IMR-90 (cell line): Measurements from ENCODE around the gene MYO1H. TPM values are rescaled to one million over a fixed set of nuclear protein-coding genes. Genes with fewer than 3 reads are reported as not detected.

ENCODE experiments used
- ATAC-seq: fragments of 200-7000 bp; cut with Tn5 transposase; 2 replicates; pipeline ENCODE4 v1.9.1; 2020; ENCODE audit warnings: low read depth, mild to moderate bottlenecking, moderate library complexity
- BruUV-seq: library from RNA; stranded (reverse); fragments of 400-500 nt; replicated peaks from 2 replicates; lab custom pipeline; 2021; lab: Mats Ljungman, UMichigan
- CTCF ChIA-PET: fragments of 300-600 bp; formaldehyde crosslinking; extraction: SDS; loops from one replicate; lab custom pipeline; 2021; ENCODE audit warnings: antibody characterized with exemption; lab: Yijun Ruan, JAX
- POLR2A ChIA-PET: fragments of 300-600 bp; sonication (Branson Sonifier 250); formaldehyde crosslinking; loops from one replicate; lab custom pipeline; 2022; ENCODE audit warnings: antibody characterized with exemption; ENCODE audit not compliant: unreplicated experiment; lab: Charles Lee
- DNase-seq: peaks from one replicate; pipeline ENCODE4 v3.0.0; 2013
- H2AFZ ChIP-seq: replicated peaks from 2 replicates; pipeline ENCODE3; 2013; ENCODE audit warnings: low read length, mild to moderate bottlenecking; ENCODE audit not compliant: poor library complexity
- H2AK5ac ChIP-seq: 2 replicates; pipeline ENCODE4 v1.6.1; 2013; ENCODE audit warnings: low read depth, low read length, inconsistent platforms
- H2AK9ac ChIP-seq: replicated peaks from 2 replicates; pipeline ENCODE3; 2013; ENCODE audit warnings: mild to moderate bottlenecking, low read depth, low read length, moderate library complexity; ENCODE audit not compliant: poor library complexity
- H2BK120ac ChIP-seq: 2 replicates; pipeline ENCODE4 v1.6.1; 2013; ENCODE audit warnings: low read depth, low read length, inconsistent platforms
- H2BK15ac ChIP-seq: 3 replicates; pipeline ENCODE4 v1.6.1; 2013; ENCODE audit warnings: low read depth, low read length, inconsistent platforms
- H2BK20ac ChIP-seq: 2 replicates; pipeline ENCODE4 v1.6.1; 2013; ENCODE audit warnings: low read depth, mild to moderate bottlenecking, inconsistent platforms, low read length, moderate library complexity
- H2BK5ac ChIP-seq: 2 replicates; pipeline ENCODE4 v1.6.1; 2013; ENCODE audit warnings: mild to moderate bottlenecking, low read depth, low read length, inconsistent platforms; ENCODE audit not compliant: poor library complexity, severe bottlenecking
- H3K14ac ChIP-seq: replicated peaks from 2 replicates; pipeline ENCODE4 v1.6.1; 2013; ENCODE audit warnings: low read depth, low read length, inconsistent platforms
- H3K18ac ChIP-seq: 2 replicates; pipeline ENCODE4 v1.6.1; 2013; ENCODE audit warnings: low read depth, low read length, control low read depth
- H3K23ac ChIP-seq: 2 replicates; pipeline ENCODE4 v1.6.1; 2013; ENCODE audit warnings: low read depth, low read length, inconsistent platforms
- H3K27ac ChIP-seq: 2 replicates; pipeline ENCODE4 v1.5.1; 2013; ENCODE audit warnings: mild to moderate bottlenecking, control low read depth, low read length; ENCODE audit not compliant: insufficient read depth
- H3K27me3 ChIP-seq: 2 replicates; pipeline ENCODE4 v1.6.1; 2013; ENCODE audit warnings: low read length; ENCODE audit not compliant: control insufficient read depth, insufficient read depth
- H3K36me3 ChIP-seq: 2 replicates; pipeline ENCODE4 v1.6.1; 2013; ENCODE audit warnings: low read length, mixed read lengths; ENCODE audit not compliant: control insufficient read depth, insufficient read depth
- H3K4ac ChIP-seq: 2 replicates; pipeline ENCODE4 v1.6.1; 2013; ENCODE audit warnings: low read depth, low read length, inconsistent platforms
- H3K4me1 ChIP-seq: 2 replicates; pipeline ENCODE4 v1.6.1; 2013; ENCODE audit warnings: low read length, mixed read lengths; ENCODE audit not compliant: control insufficient read depth, insufficient read depth
- H3K4me2 ChIP-seq: 2 replicates; pipeline ENCODE4 v1.6.1; 2013; ENCODE audit warnings: low read depth, mild to moderate bottlenecking, control low read depth, low read length, moderate library complexity
- H3K4me3 ChIP-seq: 2 replicates; pipeline ENCODE4 v1.5.1; 2013; ENCODE audit warnings: low read depth, mild to moderate bottlenecking, control low read depth, low read length, moderate library complexity; ENCODE audit not compliant: insufficient read depth
- H3K56ac ChIP-seq: 2 replicates; pipeline ENCODE4 v1.6.1; 2013; ENCODE audit warnings: low read length, inconsistent platforms; ENCODE audit not compliant: insufficient read depth; ENCODE audit errors: extremely low read depth
- H3K79me1 ChIP-seq, 2 experiments: 2 replicates each; pipeline ENCODE4 v1.6.1; 2013; ENCODE audit warnings: low read length in 2 of 2, inconsistent platforms in 1 of 2, low read depth in 1 of 2
- H3K9ac ChIP-seq: 2 replicates; pipeline ENCODE4 v1.6.1; 2013; ENCODE audit warnings: low read depth, low read length, control low read depth
- H3K9me1 ChIP-seq: 2 replicates; pipeline ENCODE4 v1.6.1; 2013; ENCODE audit warnings: low read length, inconsistent platforms; ENCODE audit not compliant: insufficient read depth
- H3K9me3 ChIP-seq: 2 replicates; pipeline ENCODE4 v1.6.1; 2013; ENCODE audit warnings: low read length; ENCODE audit not compliant: control insufficient read depth, insufficient read depth
- H4K20me1 ChIP-seq: 2 replicates; pipeline ENCODE4 v1.6.1; 2013; ENCODE audit warnings: low read length, inconsistent platforms; ENCODE audit not compliant: insufficient read depth
- H4K5ac ChIP-seq: 2 replicates; pipeline ENCODE4 v1.6.1; 2013; ENCODE audit warnings: mild to moderate bottlenecking, low read depth, low read length, control low read depth
- H4K8ac ChIP-seq, 2 experiments: 2 replicates each; pipeline ENCODE4 v1.6.1; 2013; ENCODE audit warnings: low read depth in 2 of 2, low read length in 2 of 2, control low read depth in 1 of 2, inconsistent platforms in 1 of 2
- H4K91ac ChIP-seq: 2 replicates; pipeline ENCODE4 v1.6.1; 2013; ENCODE audit warnings: low read depth, low read length, inconsistent platforms; ENCODE audit not compliant: insufficient read depth
- BHLHE40 ChIP-seq: fragments of 150-350 bp; IDR thresholded peaks from 2 replicates; pipeline ENCODE4 v1.6.1; 2016; ENCODE audit warnings: mild to moderate bottlenecking, low read depth, low read length
- CEBPB ChIP-seq: IDR thresholded peaks from 2 replicates; pipeline ENCODE4 v1.6.1; 2012; ENCODE audit warnings: low read depth, low read length, improper control_type of control experiment
- CHD1 ChIP-seq: IDR thresholded peaks from 2 replicates; pipeline ENCODE4 v1.6.1; 2012; ENCODE audit warnings: low read depth, low read length, improper control_type of control experiment
- ELK1 ChIP-seq: fragments of 150-350 bp; IDR thresholded peaks from 2 replicates; pipeline ENCODE4 v1.6.1; 2016; ENCODE audit warnings: low read depth, mild to moderate bottlenecking, low read length, moderate library complexity, borderline replicate concordance
- FOS ChIP-seq: fragments of 150-350 bp; IDR thresholded peaks from 2 replicates; pipeline ENCODE4 v1.6.1; 2016; ENCODE audit warnings: low read depth, low read length
- MAFK ChIP-seq: IDR thresholded peaks from 2 replicates; pipeline ENCODE4 v1.6.1; 2012; ENCODE audit warnings: low read depth, low read length, improper control_type of control experiment
- MAZ ChIP-seq: IDR thresholded peaks from 2 replicates; pipeline ENCODE4 v1.6.1; 2012; ENCODE audit warnings: low read depth, mild to moderate bottlenecking, low read length, improper control_type of control experiment, moderate library complexity, borderline replicate concordance
- MXI1 ChIP-seq: IDR thresholded peaks from 2 replicates; pipeline ENCODE4 v1.6.1; 2012; ENCODE audit warnings: low read depth, mild to moderate bottlenecking, low read length, moderate library complexity, borderline replicate concordance
- NFE2L2 ChIP-seq: fragments of 150-350 bp; IDR thresholded peaks from 2 replicates; pipeline ENCODE4 v1.6.1; 2016; ENCODE audit warnings: low read depth, mild to moderate bottlenecking, low read length
- POLR2A ChIP-seq: IDR thresholded peaks from 2 replicates; pipeline ENCODE4 v1.6.1; 2012; ENCODE audit warnings: mild to moderate bottlenecking, low read depth, low read length
- RAD21 ChIP-seq: IDR thresholded peaks from 2 replicates; pipeline ENCODE4 v1.6.1; 2012; ENCODE audit warnings: low read length, improper control_type of control experiment
- RCOR1 ChIP-seq: IDR thresholded peaks from 2 replicates; pipeline ENCODE4 v1.6.1; 2012; ENCODE audit warnings: mild to moderate bottlenecking, low read length, improper control_type of control experiment; ENCODE audit not compliant: insufficient replicate concordance
- RFX5 ChIP-seq: IDR thresholded peaks from 2 replicates; pipeline ENCODE4 v1.8.0; 2012; ENCODE audit warnings: low read depth, mild to moderate bottlenecking, low read length, moderate library complexity
- SMC3 ChIP-seq: fragments of 150-350 bp; IDR thresholded peaks from 2 replicates; pipeline ENCODE4 v1.6.1; 2016; ENCODE audit warnings: low read depth, mild to moderate bottlenecking, antibody characterized with exemption, low read length, moderate library complexity
- WGBS, 2 experiments: methylation state at CpG; one replicate each; pipeline versions ENCODE4 v1.1.5 to v1.1.7; 2013; ENCODE audit warnings: missing lambda C conversion rate in 2 of 2; ENCODE audit not compliant: insufficient read length in 1 of 2; ENCODE audit errors: extremely low coverage in 2 of 2; 5-methylcytosine and 5-hydroxymethylcytosine counted together
- dilution Hi-C: fragments of 300-500 bp; cut with HindIII; formaldehyde crosslinking; loops from one replicate; pipeline ENCODE4 v1.14.3; 2018; ENCODE audit warnings: low sequenced_read_pairs; ENCODE audit not compliant: unreplicated experiment
- in situ Hi-C: fragments of 300-500 bp; cut with MboI; formaldehyde crosslinking; loops from 3 replicates; pipeline ENCODE4 v1.14.3; 2019; ENCODE audit warnings: low sequenced_read_pairs, inconsistent platforms, mixed read lengths
- intact Hi-C: fragments of 100-400 bp; cut with micrococcal nuclease; formaldehyde crosslinking; loops from 2 replicates; pipeline ENCODE4 v1.10.0; 2022
- polyA plus RNA-seq, 3 experiments: library from polyadenylated mRNA; depleted of rRNA; stranded (reverse); fragments of >200 nt; gene quantifications; 2 replicates each; pipeline ENCODE4 v1.2.3, GENCODE V29; 2012; ENCODE audit warnings: low replicate concordance in 1 of 3
- total RNA-seq: library from RNA; depleted of rRNA; stranded (reverse); fragments of >200 nt; gene quantifications from 2 replicates; pipeline ENCODE4 v1.2.3, GENCODE V29; 2012
- TF ChIP-seq, protein P1 (sequence below): conservative IDR thresholded peaks from 2 replicates; pipeline ENCODE4 v1.5.1; 2012; ENCODE audit warnings: mild to moderate bottlenecking, low read depth, low read length, improper control_type of control experiment
- TF ChIP-seq, protein P2 (sequence below): fragments of 150-350 bp; IDR thresholded peaks from 2 replicates; pipeline ENCODE4 v1.6.1; 2017; ENCODE audit warnings: mild to moderate bottlenecking, antibody characterized with exemption, low read length, low read depth

MYO1H gene
- total and polyA plus RNA-seq, 2 of the 4 experiments (the other 2 are of a cell fraction), result not detected

DNA sequence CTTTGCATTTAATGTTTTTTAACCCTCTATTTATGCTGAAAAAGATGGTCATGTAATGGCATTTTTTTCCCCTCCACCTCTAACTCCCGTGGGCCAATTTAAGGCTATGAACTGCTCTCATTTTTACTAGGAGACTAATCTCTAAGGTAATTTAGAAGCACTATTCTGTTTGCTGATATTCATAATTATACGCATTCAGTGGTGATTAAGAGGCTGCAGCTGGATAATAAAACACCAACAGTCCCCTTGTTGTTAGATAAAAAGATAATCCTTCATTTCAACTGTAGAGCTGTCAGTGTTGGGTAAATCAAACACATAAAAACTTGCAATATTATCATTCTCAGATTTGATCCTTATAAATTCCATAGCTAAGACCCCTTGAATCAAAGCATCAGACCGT is 8.9 kb downstream of the MYO1H start:
- no peak overlapping the region for H2AK5ac ChIP-seq
- H3K14ac ChIP-seq, result no peak overlapping the region
- in situ Hi-C loops, result no loop called here
- H3K56ac ChIP-seq, result no peak overlapping the region
- no peak overlapping the region for H2BK120ac ChIP-seq
- no peak overlapping the region for H4K5ac ChIP-seq
- no peak overlapping the region for H3K23ac ChIP-seq
- no peak overlapping the region for H2AFZ ChIP-seq
- no peaks in the 10 kb centered on the region for H3K9me3 ChIP-seq
- no peaks in the 10 kb centered on the region for H4K20me1 ChIP-seq
- H3K4me1 ChIP-seq, result no peaks in the 10 kb centered on the region
- no peak overlapping the region for H3K4me3 ChIP-seq
- no peaks in the 10 kb centered on the region for H3K9me1 ChIP-seq
- ATAC-seq (no peak), DNase-seq (no peak)
- H2BK15ac ChIP-seq, result no peak overlapping the region
- H4K8ac ChIP-seq, result no peak overlapping the region
- no peak overlapping the region for H3K4ac ChIP-seq
- dilution Hi-C loops, result no loop called here
- intact Hi-C loops, result no loop called here
- H2BK20ac ChIP-seq, result no peak overlapping the region
- no peak overlapping the region for H3K27ac ChIP-seq
- H2AK9ac ChIP-seq, result no peak overlapping the region
- no peaks in the 10 kb centered on the region for H3K79me1 ChIP-seq
- no peak overlapping the region for H3K18ac ChIP-seq
- H3K27me3 ChIP-seq, result peaks cover 5% of the 10 kb centered on the region
- H3K4me2 ChIP-seq, result no peak overlapping the region
- no peak overlapping the region for H3K9ac ChIP-seq
- H2BK5ac ChIP-seq, result no peak overlapping the region
- BruUV-seq, result no TSS peak
- no peaks in the 10 kb centered on the region for H3K36me3 ChIP-seq
- ChIA-PET POLR2A (no interaction called here), CTCF (no interaction called here)
- no CpG with 5 or more reads among the region's 3 CpGs for WGBS, 2 experiments
- no peak overlapping the region for H4K91ac ChIP-seq
- TF ChIP-seq SMC3, result no peak
- no peak for TF ChIP-seq CEBPB
- TF ChIP-seq, protein P1, sequence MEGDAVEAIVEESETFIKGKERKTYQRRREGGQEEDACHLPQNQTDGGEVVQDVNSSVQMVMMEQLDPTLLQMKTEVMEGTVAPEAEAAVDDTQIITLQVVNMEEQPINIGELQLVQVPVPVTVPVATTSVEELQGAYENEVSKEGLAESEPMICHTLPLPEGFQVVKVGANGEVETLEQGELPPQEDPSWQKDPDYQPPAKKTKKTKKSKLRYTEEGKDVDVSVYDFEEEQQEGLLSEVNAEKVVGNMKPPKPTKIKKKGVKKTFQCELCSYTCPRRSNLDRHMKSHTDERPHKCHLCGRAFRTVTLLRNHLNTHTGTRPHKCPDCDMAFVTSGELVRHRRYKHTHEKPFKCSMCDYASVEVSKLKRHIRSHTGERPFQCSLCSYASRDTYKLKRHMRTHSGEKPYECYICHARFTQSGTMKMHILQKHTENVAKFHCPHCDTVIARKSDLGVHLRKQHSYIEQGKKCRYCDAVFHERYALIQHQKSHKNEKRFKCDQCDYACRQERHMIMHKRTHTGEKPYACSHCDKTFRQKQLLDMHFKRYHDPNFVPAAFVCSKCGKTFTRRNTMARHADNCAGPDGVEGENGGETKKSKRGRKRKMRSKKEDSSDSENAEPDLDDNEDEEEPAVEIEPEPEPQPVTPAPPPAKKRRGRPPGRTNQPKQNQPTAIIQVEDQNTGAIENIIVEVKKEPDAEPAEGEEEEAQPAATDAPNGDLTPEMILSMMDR, result no peak
- TF ChIP-seq BHLHE40, result no peak
- TF ChIP-seq RAD21, result no peak
- no peak for TF ChIP-seq FOS
- TF ChIP-seq RCOR1, result no peak
- no peak for TF ChIP-seq POLR2A
- TF ChIP-seq RFX5, result no peak
- TF ChIP-seq, protein P2, sequence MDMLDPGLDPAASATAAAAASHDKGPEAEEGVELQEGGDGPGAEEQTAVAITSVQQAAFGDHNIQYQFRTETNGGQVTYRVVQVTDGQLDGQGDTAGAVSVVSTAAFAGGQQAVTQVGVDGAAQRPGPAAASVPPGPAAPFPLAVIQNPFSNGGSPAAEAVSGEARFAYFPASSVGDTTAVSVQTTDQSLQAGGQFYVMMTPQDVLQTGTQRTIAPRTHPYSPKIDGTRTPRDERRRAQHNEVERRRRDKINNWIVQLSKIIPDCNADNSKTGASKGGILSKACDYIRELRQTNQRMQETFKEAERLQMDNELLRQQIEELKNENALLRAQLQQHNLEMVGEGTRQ, result no peak
- no peak for TF ChIP-seq MAFK
- no peak for TF ChIP-seq NFE2L2
- no peak for TF ChIP-seq CHD1
- no peak for TF ChIP-seq MXI1
- no peak for TF ChIP-seq MAZ
- no peak for TF ChIP-seq ELK1
